H9 (cell line): ENCODE data around the gene TCERG1L. TPM values are rescaled to one million over a fixed set of nuclear protein-coding genes. Genes with fewer than 3 reads are reported as not detected.
A peak's percentile ranks its signal among the peaks of the same experiment; 100 is the strongest.

Experiments
- DNase-seq: peaks from one replicate; pipeline ENCODE4 v3.0.0-alpha.2; 2017
- H2AFZ ChIP-seq: one replicate; pipeline ENCODE4 v1.6.1; 2013; ENCODE audit warnings: mild to moderate bottlenecking, low read length, control low read depth, moderate library complexity
- H2AK5ac ChIP-seq: 2 replicates; pipeline ENCODE4 v1.6.1; 2013; ENCODE audit warnings: low read length, control low read depth, mixed read lengths; ENCODE audit not compliant: insufficient read length
- H2BK120ac ChIP-seq: one replicate; pipeline ENCODE4 v1.6.1; 2013; ENCODE audit warnings: low read depth, mild to moderate bottlenecking, low read length, control low read depth, inconsistent platforms; ENCODE audit not compliant: poor library complexity, severe bottlenecking
- H2BK12ac ChIP-seq: 2 replicates; pipeline ENCODE4 v1.6.1; 2013; ENCODE audit warnings: low read length, control low read depth, mixed read lengths, low read depth; ENCODE audit not compliant: insufficient read length
- H2BK15ac ChIP-seq: 2 replicates; pipeline ENCODE4 v1.6.1; 2013; ENCODE audit warnings: low read depth, low read length, control low read depth
- H2BK20ac ChIP-seq: one replicate; pipeline ENCODE4 v1.6.1; 2013; ENCODE audit warnings: low read depth, mild to moderate bottlenecking, low read length, control low read depth, inconsistent platforms; ENCODE audit not compliant: poor library complexity, severe bottlenecking
- H2BK5ac ChIP-seq: 2 replicates; pipeline ENCODE4 v1.6.1; 2013; ENCODE audit warnings: low read length, control low read depth, mixed read lengths; ENCODE audit not compliant: insufficient read length
- H3K14ac ChIP-seq: 2 replicates; pipeline ENCODE4 v1.6.1; 2013; ENCODE audit warnings: low read length, control low read depth; ENCODE audit not compliant: insufficient read depth
- H3K18ac ChIP-seq: 2 replicates; pipeline ENCODE4 v1.6.1; 2013; ENCODE audit warnings: low read depth, mild to moderate bottlenecking, mixed read lengths, low read length, control low read depth; ENCODE audit not compliant: insufficient read length
- H3K23ac ChIP-seq: 2 replicates; pipeline ENCODE4 v1.6.1; 2013; ENCODE audit warnings: low read length, control low read depth, mixed read lengths, low read depth; ENCODE audit not compliant: insufficient read length
- H3K23me2 ChIP-seq: 2 replicates; pipeline ENCODE4 v1.6.1; 2013; ENCODE audit warnings: low read depth, mild to moderate bottlenecking, mixed read lengths, low read length, control low read depth; ENCODE audit not compliant: insufficient read length, poor library complexity, severe bottlenecking
- H3K27ac ChIP-seq: 2 replicates; pipeline ENCODE4 v1.5.1; 2013; ENCODE audit warnings: low read length, control low read depth, mixed read lengths, low read depth; ENCODE audit not compliant: insufficient read length
- H3K27me3 ChIP-seq: 2 replicates; pipeline ENCODE4 v1.6.1; 2013; ENCODE audit warnings: low read length, control low read depth, inconsistent platforms; ENCODE audit not compliant: insufficient read depth
- H3K4ac ChIP-seq: 2 replicates; pipeline ENCODE4 v1.6.1; 2013; ENCODE audit warnings: low read depth, mild to moderate bottlenecking, control low read depth, inconsistent platforms, low read length, moderate library complexity
- H3K4me1 ChIP-seq: 2 replicates; pipeline ENCODE4 v1.6.1; 2013; ENCODE audit warnings: low read length, control low read depth, inconsistent platforms; ENCODE audit not compliant: insufficient read depth
- H3K4me2 ChIP-seq: 2 replicates; pipeline ENCODE4 v1.6.1; 2013; ENCODE audit warnings: low read length, control low read depth, mixed read lengths; ENCODE audit not compliant: insufficient read length, insufficient read depth
- H3K56ac ChIP-seq: 2 replicates; pipeline ENCODE4 v1.6.1; 2013; ENCODE audit warnings: low read depth, mild to moderate bottlenecking, mixed read lengths, low read length, control low read depth; ENCODE audit not compliant: insufficient read length
- H3K79me1 ChIP-seq: 2 replicates; pipeline ENCODE4 v1.6.1; 2013; ENCODE audit warnings: low read depth, mild to moderate bottlenecking, moderate library complexity, low read length, control low read depth, inconsistent platforms; ENCODE audit not compliant: insufficient read depth, poor library complexity, severe bottlenecking
- H3K79me2 ChIP-seq: 2 replicates; pipeline ENCODE4 v1.6.1; 2013; ENCODE audit warnings: low read length, control low read depth, inconsistent platforms; ENCODE audit not compliant: insufficient read depth
- H3K9ac ChIP-seq: 2 replicates; pipeline ENCODE4 v1.6.1; 2013; ENCODE audit warnings: low read length, control low read depth, mixed read lengths; ENCODE audit not compliant: insufficient read length; ENCODE audit errors: extremely low read depth
- H3K9me3 ChIP-seq: one replicate; pipeline ENCODE4 v1.6.1; 2013; ENCODE audit warnings: low read depth, low read length, inconsistent platforms; ENCODE audit not compliant: control insufficient read depth
- H3T11ph ChIP-seq: one replicate; pipeline ENCODE4 v1.6.1; 2013; ENCODE audit warnings: mild to moderate bottlenecking, low read length, control low read depth, inconsistent platforms
- H4K20me1 ChIP-seq: one replicate; pipeline ENCODE4 v1.6.1; 2013; ENCODE audit not compliant: control insufficient read depth, insufficient read length, insufficient read depth
- H4K5ac ChIP-seq: 2 replicates; pipeline ENCODE4 v1.6.1; 2013; ENCODE audit warnings: low read depth, mild to moderate bottlenecking, mixed read lengths, low read length, control low read depth; ENCODE audit not compliant: insufficient read length
- H4K8ac ChIP-seq: replicated peaks from 2 replicates; pipeline ENCODE4 v1.6.1; 2013; ENCODE audit warnings: low read length, control low read depth, mixed read lengths, low read depth; ENCODE audit not compliant: insufficient read length
- H4K91ac ChIP-seq: 2 replicates; pipeline ENCODE4 v1.6.1; 2013; ENCODE audit warnings: low read depth, mild to moderate bottlenecking, moderate library complexity, mixed read lengths, low read length, control low read depth; ENCODE audit not compliant: insufficient read length
- H3K27ac Mint-ChIP-seq, 3 experiments: 2 replicates in 2 of 3; 3 replicates in 1 of 3; pipeline ENCODE4 v1.8.0; 2020 to 2021; ENCODE audit warnings: mixed read lengths in 3 of 3, mild to moderate bottlenecking in 1 of 3, moderate library complexity in 1 of 3
- H3K27me3 Mint-ChIP-seq: 2 replicates; pipeline ENCODE4 v1.8.0; 2021; ENCODE audit warnings: low read depth, mild to moderate bottlenecking, moderate library complexity, mixed read lengths
- H3K36me3 Mint-ChIP-seq, 3 experiments: 2 replicates in 2 of 3; 3 replicates in 1 of 3; pipeline ENCODE4 v1.8.0; 2020 to 2021; ENCODE audit warnings: low read depth in 3 of 3, mixed read lengths in 3 of 3; ENCODE audit not compliant: insufficient read depth in 1 of 3
- H3K4me1 Mint-ChIP-seq, 2 experiments: 2 replicates each; pipeline ENCODE4 v1.8.0; 2020; ENCODE audit warnings: mixed read lengths in 2 of 2
- H3K4me3 Mint-ChIP-seq, 2 experiments: 2 replicates in 1 of 2; 3 replicates in 1 of 2; pipeline ENCODE4 v1.8.0; 2020 to 2021; ENCODE audit warnings: mild to moderate bottlenecking in 2 of 2, mixed read lengths in 2 of 2, moderate library complexity in 1 of 2
- H3K9me3 Mint-ChIP-seq, 2 experiments: 2 replicates in 1 of 2; 3 replicates in 1 of 2; pipeline ENCODE4 v1.8.0; 2020; ENCODE audit warnings: mild to moderate bottlenecking in 2 of 2, mixed read lengths in 2 of 2, moderate library complexity in 1 of 2
- CTCF ChIP-seq: fragments of 200-600 bp; sonication (generic); conservative IDR thresholded peaks from 3 replicates; pipeline ENCODE4 v1.8.0; 2021; ENCODE audit warnings: antibody characterized with exemption, mild to moderate bottlenecking
- WGBS: extraction: QIAGEN DNeasy Blood & Tissue Kit; methylation state at CpG from one replicate; pipeline ENCODE4 v1.1.7; 2013; ENCODE audit warnings: missing lambda C conversion rate, low lambda C conversion rate, mixed read lengths; ENCODE audit not compliant: insufficient read length; ENCODE audit errors: extremely low coverage; 5-methylcytosine and 5-hydroxymethylcytosine counted together
- total RNA-seq: library from RNA; stranded (reverse); gene quantifications from 2 replicates; pipeline ENCODE4 v1.2.1, GENCODE V29; 2021

TCERG1L gene
- total RNA-seq, 1 experiment from 2014 or later: 3.3 TPM

- Mint-ChIP-seq H3K9me3 (peaks cover 6 to 20% of the 10 kb centered on the region in 2 experiments; a peak in 4 of 5 replicates), H3K4me3 (no peak overlapping the region), H3K4me1 (peaks cover 10 to 11% of the 10 kb centered on the region in 2 experiments), H3K36me3 (peaks cover 0 to 13% (median 3%) of the 10 kb centered on the region in 3 experiments; a peak in 4 of 7 replicates), H3K27ac (no peak overlapping the region; a peak in 1 of 7 replicates), H3K27me3 (peaks cover 9% of the 10 kb centered on the region)
- Histone ChIP-seq H3K9ac (no peak overlapping the region), H4K5ac (no peak overlapping the region), H3K79me2 (no peaks in the 10 kb centered on the region), H3K4me1 (no peaks in the 10 kb centered on the region), H4K91ac (no peak overlapping the region), H3K4ac (no peak overlapping the region), H2AK5ac (no peak overlapping the region), H2BK15ac (no peak overlapping the region), H3K4me2 (peak overlapping the region; percentile 22), H2BK120ac (no peak overlapping the region), H3K79me1 (no peaks in the 10 kb centered on the region), H3K18ac (no peak overlapping the region), H4K20me1 (no peaks in the 10 kb centered on the region), H3K56ac (no peak overlapping the region), H2BK20ac (no peak overlapping the region), H3K9me3 (no peaks in the 10 kb centered on the region), H4K8ac (no peak overlapping the region), H3K23me2 (no peaks in the 10 kb centered on the region), H2BK5ac (no peak overlapping the region), H2AFZ (peak overlapping the region; percentile 32), H3K27ac (no peak overlapping the region), H3K23ac (no peak overlapping the region), H3K14ac (no peak overlapping the region), H2BK12ac (no peak overlapping the region), H3K27me3 (no peaks in the 10 kb centered on the region), H3T11ph (no peak overlapping the region)
- WGBS: no CpG with 5 or more reads among the region's 13 CpGs
- no peak for DNase-seq
- no peak for TF ChIP-seq CTCF
These were observed 47.4 kb upstream of the TCERG1L start for GRCh38 chr10:131358741-131359442.
